ENCODE results near the gene HNRNPH2.

DNA sequence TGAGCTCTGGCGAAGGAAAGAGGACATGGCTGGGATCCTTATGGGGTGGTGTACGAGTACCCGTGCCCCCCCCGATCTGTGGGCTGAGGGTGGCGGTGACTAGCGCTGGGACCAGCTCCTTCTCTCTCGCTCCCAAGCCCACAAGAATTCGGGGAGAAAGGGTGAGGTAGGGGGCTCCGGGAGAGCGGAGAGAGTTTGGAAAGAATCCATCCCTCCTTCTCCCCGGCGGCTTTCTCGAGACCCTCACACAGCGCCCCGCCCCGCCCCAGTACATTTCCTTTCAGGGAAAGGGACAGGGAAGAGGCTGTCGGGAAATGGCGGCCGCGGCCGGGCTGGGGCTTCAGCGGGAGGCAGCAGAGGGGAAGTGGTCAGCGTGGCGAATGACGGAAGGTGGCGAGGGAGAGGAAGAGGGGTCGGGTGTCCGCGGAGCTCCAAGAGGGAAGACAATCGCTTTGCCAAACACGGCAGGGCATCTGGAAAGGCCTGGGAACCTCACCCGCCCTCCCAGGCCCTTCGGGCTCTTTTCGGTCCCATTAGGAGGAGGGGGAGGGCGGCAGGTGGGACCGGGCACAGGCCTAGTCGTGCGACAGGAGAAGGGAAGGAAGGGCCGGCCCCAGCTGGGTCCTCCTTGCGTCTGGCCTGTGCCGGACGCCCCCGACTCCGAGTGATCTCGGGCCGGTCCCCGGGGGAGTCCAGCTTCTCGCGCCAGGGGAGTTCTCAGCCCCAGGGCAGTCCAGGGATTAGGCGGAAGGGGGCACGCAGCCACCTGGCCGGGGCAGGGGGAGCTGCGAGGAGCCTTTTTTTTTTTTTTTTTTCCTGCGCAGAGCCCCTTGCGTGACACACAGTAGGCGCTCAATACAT is 10.2 kb downstream of the HNRNPH2 start:
- no peak for TF ChIP-seq CTCF (optimal IDR thresholded peaks at IDR 0.05 in 1 of 3, IDR thresholded peaks at IDR 0.05 in 1 of 3, conservative IDR thresholded peaks at IDR 0.05 in 1 of 3; ENCODE audit: extremely low read depth in 1 of 3, insufficient read depth in 2 of 3, low read length in 3 of 3)
- no peak for TF ChIP-seq EZH2 (IDR thresholded peaks at IDR 0.05; ENCODE audit: low read length)
